GM19468 (cell line): ENCODE data around the gene POLR2A.
"Not testable (repeated sequence)": the region's sequence is repeated elsewhere in the genome, so short reads cannot be mapped to it uniquely, and the experiment has no call there.

Experiments
- ATAC-seq: cut with Tn5 transposase; IDR thresholded peaks from one replicate; pipeline ENCODE4 v1.9.1; 2021; ENCODE audit warnings: mild to moderate bottlenecking, moderate library complexity, moderate number of reproducible peaks; ENCODE audit not compliant: unreplicated experiment; ENCODE audit errors: extremely low read depth

POLR2A gene

GRCh38 chr17:7477392-7478275 is 6.5 kb upstream of the POLR2A start:
- no peak for ATAC-seq

- ATAC-seq = no peak
Observed at GRCh38 chr17:7478276-7479212, 5.6 kb upstream of the POLR2A start.

GRCh38 chr17:7479213-7480088 is 4.7 kb upstream of the POLR2A start, which contains the start of gene ZBTB4:
Gene ZBTB4 (minus strand): TSS chr17:7479631. CDS start chr17:7466801, 12,830 bp downstream.
- ATAC-seq = no peak

GRCh38 chr17:7480089-7480384 is 4.1 kb upstream of the POLR2A start:
- ATAC-seq = no peak

- ATAC-seq = not testable (repeated sequence)
Observed at GRCh38 chr17:7481275-7481674, 2.9 kb upstream of the POLR2A start, which contains the start of gene SLC35G6. Gene SLC35G6 (plus strand): TSS chr17:7481446. CDS start chr17:7481517, 71 bp downstream.

- not testable (repeated sequence) for ATAC-seq
Observed at GRCh38 chr17:7481842-7482741, 2.1 kb upstream of the POLR2A start.

GRCh38 chr17:7482742-7483088 is 1.5 kb upstream of the POLR2A start:
- ATAC-seq = not testable (repeated sequence)

- ATAC-seq = no peak
Observed at GRCh38 chr17:7483255-7484066, 705 bp upstream of the POLR2A start.

- ATAC-seq = no peak
Observed at GRCh38 chr17:7484919-7485377, 782 bp downstream of the POLR2A start.

GRCh38 chr17:7486181-7486580 is 2.0 kb downstream of the POLR2A start:
- ATAC-seq = no peak

- no peak for ATAC-seq
Observed at GRCh38 chr17:7490144-7490543, 6.0 kb downstream of the POLR2A start.

- ATAC-seq = no peak
Observed at GRCh38 chr17:7491583-7491982, 7.4 kb downstream of the POLR2A start.

GRCh38 chr17:7493941-7494340 is 9.8 kb downstream of the POLR2A start:
- ATAC-seq = no peak

- no peak for ATAC-seq
Observed at GRCh38 chr17:7495906-7496434, 11.8 kb downstream of the POLR2A start.

GRCh38 chr17:7496470-7497183 is 12.5 kb downstream of the POLR2A start:
- no peak for ATAC-seq

- no peak for ATAC-seq
Observed at GRCh38 chr17:7497228-7497627, 13.1 kb downstream of the POLR2A start.

GRCh38 chr17:7497636-7498035 is 13.5 kb downstream of the POLR2A start:
- no peak for ATAC-seq
